Measurements from ENCODE around the gene NOP53. TPM values are rescaled to one million over a fixed set of nuclear protein-coding genes. Genes with fewer than 3 reads are reported as not detected.
"Not testable (repeated sequence)": the region's sequence is repeated elsewhere in the genome, so short reads cannot be mapped to it uniquely, and the experiment has no call there.

The NOP53 gene
- total and polyA plus RNA-seq, 7 experiments from 2014 or later: 316 to 1,143 (median 681) TPM

GRCh38 chr19:47730910-47731309 lies 14.4 kb upstream of the NOP53 start:
- no peak overlapping the region for H3K27ac ChIP-seq (ENCODE audit: low read depth, low read length)
- H3K4me3 ChIP-seq (ENCODE audit: low read length): no peak overlapping the region
- Mint-ChIP-seq H3K4me3 (peak overlapping the region in 6 of 10 donors; percentile 29 to 86 (median 74)), H3K4me1 (peaks cover 10 to 23% (median 17%) of the 10 kb centered on the region in 7 donors), H3K27ac (no peak overlapping the region), H3K9me3 (peaks cover 0 to 3% (median 0%) of the 10 kb centered on the region in 11 donors), H3K36me3 (no peaks in the 10 kb centered on the region), H3K27me3 (peaks cover 2 to 28% (median 21%) of the 10 kb centered on the region in 5 donors)
- peaks cover 0 to 7% of the 10 kb centered on the region in 2 donors for H3K27me3 ChIP-seq (ENCODE audit: control insufficient read depth in 2 of 2, insufficient read depth in 2 of 2, low read length in 2 of 2)
- no peaks in the 10 kb centered on the region for H3K9me3 ChIP-seq (ENCODE audit: control insufficient read depth in 2 of 3, low read length in 3 of 3)
- intact Hi-C loops (cut with micrococcal nuclease): no loop called here
- H3K4me1 ChIP-seq (ENCODE audit: control insufficient read depth in 2 of 2, insufficient read depth in 2 of 2, low read length in 2 of 2): peaks cover 0 to 4% of the 10 kb centered on the region in 2 donors
- DNase-seq: no peak
- no peaks in the 10 kb centered on the region for H3K36me3 ChIP-seq (ENCODE audit: control insufficient read depth in 2 of 3, insufficient read depth in 3 of 3, low read length in 3 of 3)
- ChIA-PET POLR2A (no interaction called here), CTCF (no interaction called here)
- ATAC-seq: no peak

- H3K4me3 Mint-ChIP-seq: no peak overlapping the region
- DNase-seq (no peak), ATAC-seq (no peak)
- H3K9me3 ChIP-seq (ENCODE audit: control insufficient read depth in 2 of 3, low read length in 3 of 3): no peaks in the 10 kb centered on the region
- H3K9me3 Mint-ChIP-seq: peaks cover 0 to 3% (median 0%) of the 10 kb centered on the region in 11 donors
- H3K27me3 ChIP-seq (ENCODE audit: control insufficient read depth in 2 of 2, insufficient read depth in 2 of 2, low read length in 2 of 2): no peaks in the 10 kb centered on the region
- H3K27ac Mint-ChIP-seq: no peak overlapping the region
- no peak overlapping the region for H3K27ac ChIP-seq (ENCODE audit: low read depth, low read length)
- no peaks in the 10 kb centered on the region for H3K36me3 Mint-ChIP-seq
- intact Hi-C loops (cut with micrococcal nuclease): no loop called here
- H3K27me3 Mint-ChIP-seq: peaks cover 0 to 13% (median 8%) of the 10 kb centered on the region in 5 donors
- H3K36me3 ChIP-seq (ENCODE audit: control insufficient read depth in 2 of 3, insufficient read depth in 3 of 3, low read length in 3 of 3): no peaks in the 10 kb centered on the region
- no peaks in the 10 kb centered on the region for H3K4me1 ChIP-seq (ENCODE audit: control insufficient read depth in 2 of 2, insufficient read depth in 2 of 2, low read length in 2 of 2)
- ChIA-PET POLR2A (no interaction called here), CTCF (interaction anchor here (0.6 to 1.6 kb wide), 2 partner anchors 11 to 22 kb away, joined by 3 to 4 read pairs; partner anchors contain the start of gene EHD2)
- peaks cover 0 to 7% (median 4%) of the 10 kb centered on the region in 7 donors for H3K4me1 Mint-ChIP-seq
- no peak overlapping the region for H3K4me3 ChIP-seq (ENCODE audit: low read length)
Observed at GRCh38 chr19:47735131-47735530, 10.2 kb upstream of the NOP53 start.

- Mint-ChIP-seq H3K27ac (peak overlapping the region in 1 of 9 donors; percentile 24), H3K9me3 (peaks cover 0 to 5% (median 0%) of the 10 kb centered on the region in 11 donors), H3K4me3 (no peak overlapping the region), H3K4me1 (peaks cover 0 to 27% (median 14%) of the 10 kb centered on the region in 7 donors), H3K27me3 (peaks cover 0 to 5% (median 0%) of the 10 kb centered on the region in 5 donors), H3K36me3 (peaks cover 0 to 4% (median 0%) of the 10 kb centered on the region in 5 donors)
- peaks cover 7 to 16% of the 10 kb centered on the region in 2 donors for H3K4me1 ChIP-seq (ENCODE audit: control insufficient read depth in 2 of 2, insufficient read depth in 2 of 2, low read length in 2 of 2)
- no peak for DNase-seq
- POLR2A ChIA-PET: interaction anchor here (0.6 kb wide), 1 partner anchor 1238 kb away, joined by 3 read pairs; no protein-coding TSS in a partner anchor
- CTCF ChIA-PET: interaction anchor here (0.6 to 1.7 kb wide), 2 partner anchors 38 to 305 kb away, joined by 4 to 7 read pairs; no protein-coding TSS in a partner anchor
- peaks cover 0 to 3% (median 0%) of the 10 kb centered on the region in 3 experiments for H3K36me3 ChIP-seq (ENCODE audit: control insufficient read depth in 2 of 3, insufficient read depth in 3 of 3, low read length in 3 of 3)
- H3K27me3 ChIP-seq (ENCODE audit: control insufficient read depth in 2 of 2, insufficient read depth in 2 of 2, low read length in 2 of 2): no peaks in the 10 kb centered on the region
- H3K9me3 ChIP-seq (ENCODE audit: control insufficient read depth in 2 of 3, low read length in 3 of 3): no peaks in the 10 kb centered on the region
- H3K4me3 ChIP-seq (ENCODE audit: low read length): no peak overlapping the region
- intact Hi-C loops (cut with micrococcal nuclease): loop anchor here in 1 of 2 donors (5.0 kb wide), 1 partner anchor 44 kb away; no protein-coding TSS in a partner anchor
- H3K27ac ChIP-seq (ENCODE audit: low read depth, low read length): no peak overlapping the region
- no peak for ATAC-seq
Observed at GRCh38 chr19:47740866-47741519, 4.4 kb upstream of the NOP53 start.

GRCh38 chr19:47741544-47742140 lies 3.7 kb upstream of the NOP53 start:
- ATAC-seq (no peak), DNase-seq (no peak)
- peaks cover 0 to 5% (median 0%) of the 10 kb centered on the region in 11 donors for H3K9me3 Mint-ChIP-seq
- H3K4me1 Mint-ChIP-seq: peaks cover 0 to 30% (median 15%) of the 10 kb centered on the region in 7 donors
- ChIA-PET POLR2A (interaction anchor here (0.6 kb wide), 1 partner anchor 1238 kb away, joined by 3 read pairs; no protein-coding TSS in a partner anchor), CTCF (no interaction called here)
- H3K36me3 Mint-ChIP-seq: peaks cover 0 to 4% (median 0%) of the 10 kb centered on the region in 5 donors
- Histone ChIP-seq H3K27me3 (ENCODE audit: control insufficient read depth in 2 of 2, insufficient read depth in 2 of 2, low read length in 2 of 2) (no peaks in the 10 kb centered on the region), H3K4me1 (ENCODE audit: control insufficient read depth in 2 of 2, insufficient read depth in 2 of 2, low read length in 2 of 2) (peaks cover 8 to 20% of the 10 kb centered on the region in 2 donors), H3K36me3 (ENCODE audit: control insufficient read depth in 2 of 3, insufficient read depth in 3 of 3, low read length in 3 of 3) (peaks cover 0 to 5% (median 0%) of the 10 kb centered on the region in 3 experiments), H3K4me3 (ENCODE audit: low read length) (no peak overlapping the region), H3K27ac (ENCODE audit: low read depth, low read length) (no peak overlapping the region), H3K9me3 (ENCODE audit: control insufficient read depth in 2 of 3, low read length in 3 of 3) (no peaks in the 10 kb centered on the region)
- H3K27ac Mint-ChIP-seq: peak overlapping the region in 2 of 9 donors; percentile 24 to 71
- H3K4me3 Mint-ChIP-seq: peak overlapping the region in 8 of 10 donors; percentile 4 to 86 (median 54)
- intact Hi-C loops (cut with micrococcal nuclease): loop anchor here in 1 of 2 donors (5.0 kb wide), 1 partner anchor 44 kb away; no protein-coding TSS in a partner anchor
- H3K27me3 Mint-ChIP-seq: peaks cover 0 to 3% (median 0%) of the 10 kb centered on the region in 5 donors

- H3K4me1 Mint-ChIP-seq: peaks cover 0 to 37% (median 22%) of the 10 kb centered on the region in 7 donors
- intact Hi-C loops (cut with micrococcal nuclease): loop anchor here (1.0 to 5.0 kb wide), 5 partner anchors 29 to 446 kb away; partner anchors contain the start of gene EHD2 (in 2 of the 2)
- ChIA-PET CTCF (interaction anchor here (1.0 to 2.8 kb wide), 2 partner anchors 29 to 43 kb away, joined by 3 to 23 read pairs; partner anchors contain the start of gene EHD2), POLR2A (interaction anchor here (0.8 kb wide), 1 partner anchor 32 kb away, joined by 4 read pairs; no protein-coding TSS in a partner anchor)
- Histone ChIP-seq H3K36me3 (ENCODE audit: control insufficient read depth in 2 of 3, insufficient read depth in 3 of 3, low read length in 3 of 3) (peaks cover 0 to 12% (median 0%) of the 10 kb centered on the region in 3 experiments), H3K4me1 (ENCODE audit: control insufficient read depth in 2 of 2, insufficient read depth in 2 of 2, low read length in 2 of 2) (peaks cover 11 to 28% of the 10 kb centered on the region in 2 donors), H3K27ac (ENCODE audit: low read depth, low read length) (no peak overlapping the region), H3K4me3 (ENCODE audit: low read length) (no peak overlapping the region), H3K27me3 (ENCODE audit: control insufficient read depth in 2 of 2, insufficient read depth in 2 of 2, low read length in 2 of 2) (no peaks in the 10 kb centered on the region), H3K9me3 (ENCODE audit: control insufficient read depth in 2 of 3, low read length in 3 of 3) (no peaks in the 10 kb centered on the region)
- peaks cover 0 to 7% (median 0%) of the 10 kb centered on the region in 5 donors for H3K36me3 Mint-ChIP-seq
- ATAC-seq: no peak
- H3K9me3 Mint-ChIP-seq: peaks cover 0 to 5% (median 0%) of the 10 kb centered on the region in 11 donors
- no peak for DNase-seq
- H3K27me3 Mint-ChIP-seq: peaks cover 0 to 3% (median 0%) of the 10 kb centered on the region in 5 donors
- H3K4me3 Mint-ChIP-seq: peak overlapping the region in 9 of 10 donors; percentile 10 to 95 (median 77)
- H3K27ac Mint-ChIP-seq: peak overlapping the region in 3 of 9 donors; percentile 14 to 71 (median 14)
Observed at GRCh38 chr19:47742634-47743033, 2.7 kb upstream of the NOP53 start.

GRCh38 chr19:47746129-47746528 lies 783 bp downstream of the NOP53 start:
- POLR2A ChIA-PET: interaction anchor here (0.5 to 1.9 kb wide), 11 partner anchors 10 to 734 kb away, joined by 3 to 8 read pairs (median 4); partner anchors contain the start of genes DHX34, KPTN and SELENOW
- peaks cover 2 to 42% (median 15%) of the 10 kb centered on the region in 3 experiments for H3K36me3 ChIP-seq (ENCODE audit: control insufficient read depth in 2 of 3, insufficient read depth in 3 of 3, low read length in 3 of 3)
- peak overlapping the region; percentile 100 for H3K27ac ChIP-seq (ENCODE audit: low read depth, low read length)
- peaks cover 0 to 17% (median 10%) of the 10 kb centered on the region in 5 donors for H3K36me3 Mint-ChIP-seq
- peak overlapping the region; percentile 97 to 100 (median 100) for H3K27ac Mint-ChIP-seq
- DNase-seq; H3K9me3 Mint-ChIP-seq; intact Hi-C loops (cut with micrococcal nuclease); H3K27me3 ChIP-seq (ENCODE audit: control insufficient read depth in 2 of 2, insufficient read depth in 2 of 2, low read length in 2 of 2); H3K9me3 ChIP-seq (ENCODE audit: control insufficient read depth in 2 of 3, low read length in 3 of 3); H3K27me3 Mint-ChIP-seq; ATAC-seq: not testable (repeated sequence)
- CTCF ChIA-PET: interaction anchor here (0.7 kb wide), 1 partner anchor 320 kb away, joined by 3 read pairs; no protein-coding TSS in a partner anchor
- peaks cover 18 to 62% (median 44%) of the 10 kb centered on the region in 7 donors for H3K4me1 Mint-ChIP-seq
- H3K4me3 ChIP-seq (ENCODE audit: low read length): peak overlapping the region; percentile 62
- H3K4me1 ChIP-seq (ENCODE audit: control insufficient read depth in 2 of 2, insufficient read depth in 2 of 2, low read length in 2 of 2): peaks cover 11 to 50% of the 10 kb centered on the region in 2 donors
- peak overlapping the region; percentile 93 to 100 (median 99) for H3K4me3 Mint-ChIP-seq
